Measurements from ENCODE around the gene TAS2R3.

The TAS2R3 gene

GRCh38 chr7:141785706-141786552, 22.0 kb downstream of the TAS2R3 start:
- H3K9ac ChIP-seq (ENCODE audit: low read length), result no peak overlapping the region
- no peak overlapping the region for H3K4me2 ChIP-seq (ENCODE audit: low read depth, low read length, poor library complexity, severe bottlenecking)
- no peak overlapping the region for H2AFZ ChIP-seq (ENCODE audit: low read depth, low read length, severe bottlenecking)
- H3K27me3 ChIP-seq (ENCODE audit: low read length), result no peaks in the 10 kb centered on the region
- H3K4me3 ChIP-seq (ENCODE audit: insufficient read depth, low read length, poor library complexity, severe bottlenecking), result no peak overlapping the region
- no peaks in the 10 kb centered on the region for H3K9me2 ChIP-seq (replicated peaks; ENCODE audit: insufficient read depth, low read length)
- no peak for TF ChIP-seq EZH2phosphoT487 (conservative IDR thresholded peaks at IDR 0.05; ENCODE audit: low read length)
- TF ChIP-seq, protein P1, sequence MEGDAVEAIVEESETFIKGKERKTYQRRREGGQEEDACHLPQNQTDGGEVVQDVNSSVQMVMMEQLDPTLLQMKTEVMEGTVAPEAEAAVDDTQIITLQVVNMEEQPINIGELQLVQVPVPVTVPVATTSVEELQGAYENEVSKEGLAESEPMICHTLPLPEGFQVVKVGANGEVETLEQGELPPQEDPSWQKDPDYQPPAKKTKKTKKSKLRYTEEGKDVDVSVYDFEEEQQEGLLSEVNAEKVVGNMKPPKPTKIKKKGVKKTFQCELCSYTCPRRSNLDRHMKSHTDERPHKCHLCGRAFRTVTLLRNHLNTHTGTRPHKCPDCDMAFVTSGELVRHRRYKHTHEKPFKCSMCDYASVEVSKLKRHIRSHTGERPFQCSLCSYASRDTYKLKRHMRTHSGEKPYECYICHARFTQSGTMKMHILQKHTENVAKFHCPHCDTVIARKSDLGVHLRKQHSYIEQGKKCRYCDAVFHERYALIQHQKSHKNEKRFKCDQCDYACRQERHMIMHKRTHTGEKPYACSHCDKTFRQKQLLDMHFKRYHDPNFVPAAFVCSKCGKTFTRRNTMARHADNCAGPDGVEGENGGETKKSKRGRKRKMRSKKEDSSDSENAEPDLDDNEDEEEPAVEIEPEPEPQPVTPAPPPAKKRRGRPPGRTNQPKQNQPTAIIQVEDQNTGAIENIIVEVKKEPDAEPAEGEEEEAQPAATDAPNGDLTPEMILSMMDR (IDR thresholded peaks at IDR 0.05; ENCODE audit: insufficient read depth, low read length, poor library complexity, severe bottlenecking), result peak; percentile 88
- no peaks in the 10 kb centered on the region for H3F3A ChIP-seq (ENCODE audit: insufficient read depth)
- H4K20me1 ChIP-seq (ENCODE audit: low read depth, low read length), result no peaks in the 10 kb centered on the region
- H3K9me3 ChIP-seq (ENCODE audit: insufficient read depth, low read length), result no peaks in the 10 kb centered on the region
- H3K27ac ChIP-seq (ENCODE audit: low read depth, low read length), result no peak overlapping the region
- H3K36me3 ChIP-seq (ENCODE audit: low read length), result no peaks in the 10 kb centered on the region
- H3K79me2 ChIP-seq (ENCODE audit: insufficient read depth, low read length), result no peaks in the 10 kb centered on the region; the same call in 1 of the 2 replicates

- H3K4me3 ChIP-seq (ENCODE audit: insufficient read depth, low read length, poor library complexity, severe bottlenecking), result no peak overlapping the region
- H2AFZ ChIP-seq (ENCODE audit: low read depth, low read length, severe bottlenecking), result no peak overlapping the region
- H4K20me1 ChIP-seq (ENCODE audit: low read depth, low read length), result no peaks in the 10 kb centered on the region
- H3K9me2 ChIP-seq (replicated peaks; ENCODE audit: insufficient read depth, low read length), result no peaks in the 10 kb centered on the region
- no peak overlapping the region for H3K27ac ChIP-seq (ENCODE audit: low read depth, low read length)
- H3K27me3 ChIP-seq (ENCODE audit: low read length), result no peaks in the 10 kb centered on the region
- TF ChIP-seq EZH2phosphoT487 (conservative IDR thresholded peaks at IDR 0.05; ENCODE audit: low read length), result no peak
- TF ChIP-seq, protein P1 (IDR thresholded peaks at IDR 0.05; ENCODE audit: insufficient read depth, low read length, poor library complexity, severe bottlenecking), result no peak
- H3K36me3 ChIP-seq (ENCODE audit: low read length), result no peaks in the 10 kb centered on the region
- H3K9ac ChIP-seq (ENCODE audit: low read length), result no peak overlapping the region
- H3F3A ChIP-seq (ENCODE audit: insufficient read depth), result no peaks in the 10 kb centered on the region
- H3K79me2 ChIP-seq (ENCODE audit: insufficient read depth, low read length), result no peaks in the 10 kb centered on the region; the same call in 1 of the 2 replicates
- no peaks in the 10 kb centered on the region for H3K9me3 ChIP-seq (ENCODE audit: insufficient read depth, low read length)
- H3K4me2 ChIP-seq (ENCODE audit: low read depth, low read length, poor library complexity, severe bottlenecking), result no peak overlapping the region
These were observed 24.4 kb downstream of the TAS2R3 start for GRCh38 chr7:141788296-141788695.

DNA sequence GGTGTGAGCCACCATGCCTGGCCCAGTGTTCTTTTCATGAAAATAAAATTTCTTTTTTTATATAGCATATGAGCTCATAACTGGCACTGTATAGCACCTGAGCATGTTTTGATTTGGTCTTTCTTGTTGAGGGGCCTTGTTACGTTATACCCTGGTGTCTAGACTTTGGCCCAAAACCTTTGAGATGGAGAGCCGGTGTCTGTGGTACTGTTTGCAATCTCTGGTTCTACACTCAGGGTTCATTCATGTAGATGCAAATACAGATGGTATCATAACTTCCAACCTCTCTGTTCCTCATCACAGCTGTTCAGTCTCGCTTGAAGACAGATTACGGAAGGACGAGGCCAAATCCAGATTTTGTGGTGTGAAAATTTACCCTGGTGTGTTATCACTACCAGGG, 26.0 kb downstream of the TAS2R3 start, which contains the start of gene TAS2R5:
TAS2R5 (plus strand) TSS at position 301 of the 400 bp plus-strand sequence. CDS start 145 bp downstream, outside the sequence.
- no peaks in the 10 kb centered on the region for H3F3A ChIP-seq (ENCODE audit: insufficient read depth)
- H2AFZ ChIP-seq (ENCODE audit: low read depth, low read length, severe bottlenecking), result no peak within 1 kb of the TSS
- H3K9ac ChIP-seq (ENCODE audit: low read length), result no peak within 1 kb of the TSS
- H3K27me3 ChIP-seq (ENCODE audit: low read length), result no peaks in the 10 kb centered on the region
- no peaks in the 10 kb centered on the region for H3K36me3 ChIP-seq (ENCODE audit: low read length)
- TF ChIP-seq EZH2phosphoT487 (conservative IDR thresholded peaks at IDR 0.05; ENCODE audit: low read length), result no peak
- TF ChIP-seq, protein P1 (IDR thresholded peaks at IDR 0.05; ENCODE audit: insufficient read depth, low read length, poor library complexity, severe bottlenecking), result no peak
- no peaks in the 10 kb centered on the region for H4K20me1 ChIP-seq (ENCODE audit: low read depth, low read length)
- H3K9me3 ChIP-seq (ENCODE audit: insufficient read depth, low read length), result no peaks in the 10 kb centered on the region
- no peak within 1 kb of the TSS for H3K4me2 ChIP-seq (ENCODE audit: low read depth, low read length, poor library complexity, severe bottlenecking)
- no peak within 1 kb of the TSS for H3K27ac ChIP-seq (ENCODE audit: low read depth, low read length)
- H3K9me2 ChIP-seq (replicated peaks; ENCODE audit: insufficient read depth, low read length), result no peaks in the 10 kb centered on the region
- no peak within 1 kb of the TSS for H3K4me3 ChIP-seq (ENCODE audit: insufficient read depth, low read length, poor library complexity, severe bottlenecking)
- H3K79me2 ChIP-seq (ENCODE audit: insufficient read depth, low read length), result no peaks in the 10 kb centered on the region; the same call in 1 of the 2 replicates
